Astrocyte of the cerebellum (primary cell): ENCODE data around the gene HYI.

ENCODE experiments used
- DNase-seq: peaks from one replicate; pipeline ENCODE4 v3.0.0-alpha.2; 2011; ENCODE audit warnings: low read depth
- H3K4me3 ChIP-seq: 2 replicates; pipeline ENCODE4 v1.5.1; 2011; ENCODE audit warnings: mild to moderate bottlenecking, low read depth, low read length, moderate library complexity
- CTCF ChIP-seq: IDR thresholded peaks from 2 replicates; pipeline ENCODE4 v1.5.1; 2012; ENCODE audit warnings: low read length, low read depth, moderate library complexity, mild to moderate bottlenecking; ENCODE audit errors: missing control alignments
- in situ Hi-C: cut with HindIII; loops from 2 replicates; pipeline ENCODE4 v1.10.0; 2017; ENCODE audit warnings: low sequenced_read_pairs

The HYI gene

GRCh38 chr1:43422995-43423671 is 30.6 kb downstream of the HYI start:
- H3K4me3 ChIP-seq = no peak overlapping the region
- in situ Hi-C loops = no loop called here
- no peak for DNase-seq
- no peak for TF ChIP-seq CTCF

- in situ Hi-C loops = no loop called here
- no peak for DNase-seq
- H3K4me3 ChIP-seq = no peak overlapping the region
- no peak for TF ChIP-seq CTCF
Measured at GRCh38 chr1:43421976-43422750, 31.6 kb downstream of the HYI start.

- no peak overlapping the region for H3K4me3 ChIP-seq
- DNase-seq = no peak
- TF ChIP-seq CTCF = no peak
- in situ Hi-C loops = no loop called here
Measured at GRCh38 chr1:43421396-43421795, 32.3 kb downstream of the HYI start.

- DNase-seq = no peak
- TF ChIP-seq CTCF = no peak
- no peak overlapping the region for H3K4me3 ChIP-seq
- in situ Hi-C loops = no loop called here
Measured at GRCh38 chr1:43420874-43421273, 32.9 kb downstream of the HYI start.

GRCh38 chr1:43419627-43420425 is 33.9 kb downstream of the HYI start:
- DNase-seq = no peak
- in situ Hi-C loops = no loop called here
- no peak overlapping the region for H3K4me3 ChIP-seq
- no peak for TF ChIP-seq CTCF

GRCh38 chr1:43418858-43419257 is 34.9 kb downstream of the HYI start:
- in situ Hi-C loops = no loop called here
- no peak for DNase-seq
- no peak for TF ChIP-seq CTCF
- no peak overlapping the region for H3K4me3 ChIP-seq
